A549 (cell line): ENCODE results near the gene DOCK1. TPM values are rescaled to one million over a fixed set of nuclear protein-coding genes. Genes with fewer than 3 reads are reported as not detected.

ENCODE experiments used
- ATAC-seq, 2 experiments: fragments of 200-7000 bp in 1 of 2; fragments of >200 bp in 1 of 2; cut with Nextera tagmentation in 1 of 2; cut with Tn5 transposase in 1 of 2; 3 replicates each; pipeline versions ENCODE4 v1.8.0 to v1.9.1; 2018 to 2020; ENCODE audit warnings: mild to moderate bottlenecking in 1 of 2, moderate library complexity in 1 of 2
- CTCF ChIA-PET: fragments of 300-600 bp; sonication (Branson Sonifier 250); formaldehyde crosslinking; extraction: SDS; loops from one replicate; lab custom pipeline; 2021; ENCODE audit warnings: antibody characterized with exemption, inconsistent platforms; lab: Yijun Ruan, JAX
- POLR2A ChIA-PET: fragments of 350-600 bp; formaldehyde crosslinking; extraction: SDS; loops from one replicate; lab custom pipeline; 2021; ENCODE audit warnings: antibody characterized with exemption, inconsistent platforms; lab: Yijun Ruan, JAX
- DNase-seq, 2 experiments: peaks; one replicate each; pipeline versions ENCODE4 v3.0.0 to v3.0.0-alpha.2; 2011 to 2016; ENCODE audit warnings: low read depth in 1 of 2, low spot score in 1 of 2
- FAIRE-seq: peaks from 2 replicates; lab custom pipeline; 2011; peaks lifted over from hg19 to GRCh38; lab: Jason Lieb, UNC
- H3K27ac ChIP-seq, 2 experiments: fragments of >200 bp; sonication (Bioruptor Twin); formaldehyde crosslinking; 3 replicates each; pipeline ENCODE4 v1.5.1; 2016 to 2017
- H3K4me1 ChIP-seq: fragments of >200 bp; sonication (Bioruptor Twin); formaldehyde crosslinking; 3 replicates; pipeline ENCODE4 v1.6.1; 2016
- H3K4me2 ChIP-seq: fragments of >200 bp; sonication (Bioruptor Twin); formaldehyde crosslinking; 3 replicates; pipeline ENCODE4 v1.6.1; 2016
- H3K4me3 ChIP-seq: fragments of >200 bp; sonication (Bioruptor Twin); formaldehyde crosslinking; 3 replicates; pipeline ENCODE4 v1.5.1; 2016
- H3K9me3 ChIP-seq: fragments of >200 bp; sonication (Bioruptor Twin); formaldehyde crosslinking; 3 replicates; pipeline ENCODE4 v1.6.1; 2016
- ATOH8 ChIP-seq: fragments of 250-450 bp; sonication (Bioruptor Pico); IDR thresholded peaks from 2 replicates; pipeline ENCODE4 v1.5.0; 2020; ENCODE audit warnings: low read depth, mild to moderate bottlenecking, moderate library complexity
- CBX2 ChIP-seq: fragments of 200-600 bp; sonication (generic); IDR thresholded peaks from 2 replicates; pipeline ENCODE4 v1.6.1; 2016; ENCODE audit warnings: low read depth, mild to moderate bottlenecking, borderline replicate concordance
- CBX8 ChIP-seq: fragments of 200-600 bp; sonication (generic); IDR thresholded peaks from 2 replicates; pipeline ENCODE4 v1.6.1; 2016
- CEBPB ChIP-seq, 2 experiments: fragments of >200 bp in 1 of 2; sonication (Bioruptor Twin) in 1 of 2; formaldehyde crosslinking in 1 of 2; IDR thresholded peaks; 2 replicates each; pipeline ENCODE4 v1.6.1; 2012 to 2016
- CTCF ChIP-seq: fragments of >200 bp; sonication (Bioruptor Twin); formaldehyde crosslinking; IDR thresholded peaks from 3 replicates; pipeline ENCODE4 v1.5.1; 2016
- EHMT2 ChIP-seq: fragments of 200-600 bp; sonication (generic); IDR thresholded peaks from 2 replicates; pipeline ENCODE4 v1.6.1; 2016; ENCODE audit warnings: antibody characterized with exemption, low read depth, mild to moderate bottlenecking, moderate library complexity
- GATA3 ChIP-seq: IDR thresholded peaks from 2 replicates; pipeline ENCODE4 v1.6.1; 2012; ENCODE audit warnings: borderline replicate concordance
- HMGXB4 ChIP-seq: fragments of 250-450 bp; sonication (Bioruptor Pico); IDR thresholded peaks from 2 replicates; pipeline ENCODE4 v1.5.0; 2021; ENCODE audit warnings: mild to moderate bottlenecking, moderate library complexity, borderline replicate concordance
- HOXB5 ChIP-seq: fragments of 250-450 bp; sonication (Bioruptor Pico); IDR thresholded peaks from 2 replicates; pipeline ENCODE4 v1.5.0; 2020; ENCODE audit warnings: mild to moderate bottlenecking, moderate library complexity
- JUN ChIP-seq, 2 experiments: fragments of >200 bp; sonication (Bioruptor Twin); formaldehyde crosslinking; IDR thresholded peaks; 2 replicates in 1 of 2; 3 replicates in 1 of 2; pipeline ENCODE4 v1.6.1; 2016 to 2017
- JUNB ChIP-seq: fragments of >200 bp; sonication (Bioruptor Twin); formaldehyde crosslinking; IDR thresholded peaks from 2 replicates; pipeline ENCODE4 v1.6.1; 2016
- KDM1A ChIP-seq: fragments of 200-600 bp; sonication (generic); IDR thresholded peaks from 2 replicates; pipeline ENCODE4 v1.6.1; 2016; ENCODE audit warnings: low read depth, mild to moderate bottlenecking
- MAX ChIP-seq: IDR thresholded peaks from 2 replicates; pipeline ENCODE4 v1.6.1; 2012
- MYC ChIP-seq: IDR thresholded peaks from 2 replicates; pipeline ENCODE4 v1.6.1; 2012; ENCODE audit warnings: mild to moderate bottlenecking, inconsistent platforms, low read length, improper control_type of control experiment, borderline replicate concordance
- NR3C1 ChIP-seq: fragments of >200 bp; sonication (Bioruptor Twin); formaldehyde crosslinking; IDR thresholded peaks from 3 replicates; pipeline ENCODE4 v1.6.1; 2017
- RAD21 ChIP-seq, 2 experiments: fragments of >200 bp in 1 of 2; sonication (Bioruptor Twin) in 1 of 2; formaldehyde crosslinking in 1 of 2; IDR thresholded peaks in 1 of 2; conservative IDR thresholded peaks in 1 of 2; 2 replicates in 1 of 2; 3 replicates in 1 of 2; pipeline ENCODE4 v1.6.1; 2012 to 2018; ENCODE audit warnings: inconsistent platforms in 1 of 2
- RFX5 ChIP-seq: fragments of 450-650 bp; IDR thresholded peaks from 2 replicates; pipeline ENCODE4 v1.7.1; 2014; ENCODE audit warnings: antibody characterized with exemption, mild to moderate bottlenecking, moderate library complexity
- RNF2 ChIP-seq: fragments of 200-600 bp; sonication (generic); IDR thresholded peaks from 2 replicates; pipeline ENCODE4 v1.6.1; 2016; ENCODE audit warnings: low read depth, mild to moderate bottlenecking, antibody characterized with exemption, moderate library complexity, borderline replicate concordance
- SMC3 ChIP-seq: fragments of >200 bp; sonication (Bioruptor Twin); formaldehyde crosslinking; IDR thresholded peaks from 3 replicates; pipeline ENCODE4 v1.6.1; 2018; ENCODE audit warnings: inconsistent platforms
- SREBF2 ChIP-seq: fragments of 450-650 bp; IDR thresholded peaks from 2 replicates; pipeline ENCODE4 v1.6.1; 2014; ENCODE audit warnings: mild to moderate bottlenecking, moderate library complexity
- USF2 ChIP-seq: fragments of 450-650 bp; IDR thresholded peaks from 2 replicates; pipeline ENCODE4 v1.6.1; 2014; ENCODE audit warnings: antibody characterized with exemption
- WGBS: methylation state at CpG from one replicate; pipeline ENCODE4 v1.1.6; 2017; ENCODE audit errors: missing lambda C conversion rate; 5-methylcytosine and 5-hydroxymethylcytosine counted together
- polyA plus RNA-seq, 4 experiments: library from polyadenylated mRNA; depleted of rRNA in 3 of 4; stranded (reverse); fragments of >200 nt; fragmentation: RNase III in 1 of 4; extraction: RNeasy Plus Mini Kit Qiagen cat#74134 plus additional on column Dnase treatment in 1 of 4; gene quantifications; 2 replicates in 3 of 4; 3 replicates in 1 of 4; pipeline ENCODE4 v1.2.3, GENCODE V29; 2011 to 2017

DOCK1 gene
- polyA plus RNA-seq, 2 of the 4 experiments (the other 2 are of a cell fraction) = 22.6 to 28.2 TPM

DNA sequence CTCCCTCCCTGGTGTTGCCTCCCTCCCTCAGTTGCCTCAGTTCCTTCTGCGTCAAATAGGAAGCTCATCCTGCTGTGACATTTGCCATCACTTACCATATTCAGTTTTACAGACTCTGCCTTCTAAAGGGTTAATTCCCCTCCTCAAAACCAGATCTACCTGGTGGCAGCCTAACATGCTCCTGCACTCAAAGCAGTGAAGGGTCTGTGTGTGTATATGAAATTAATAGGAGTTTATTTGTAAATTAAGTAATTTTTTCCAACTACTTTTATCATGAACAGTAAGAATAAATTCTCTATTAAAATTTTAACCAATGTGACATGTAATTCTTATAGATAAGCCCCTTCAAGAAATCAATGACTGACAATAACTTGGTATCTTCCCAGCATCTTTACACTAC lies 449.8 kb downstream of the DOCK1 start:
- Histone ChIP-seq H3K4me2 (no peak overlapping the region), H3K4me3 (no peak overlapping the region), H3K27ac (no peak overlapping the region), H3K9me3 (no peaks in the 10 kb centered on the region), H3K4me1 (no peaks in the 10 kb centered on the region)
- POLR2A ChIA-PET = no interaction called here
- FAIRE-seq = no peak
- CTCF ChIA-PET = interaction anchor here (1.2 to 1.7 kb wide), 4 partner anchors 10 to 17 kb away, joined by 4 to 7 read pairs (median 5); no protein-coding TSS in a partner anchor
- no peak; a peak in 1 of 6 replicates for ATAC-seq
- 88% methylated on average over 1 of the region's 1 CpG for WGBS
- no peak for DNase-seq
- TF ChIP-seq EHMT2 (no peak), RNF2 (no peak), CTCF (peak; percentile 48), RAD21 (conservative IDR thresholded peaks at IDR 0.05 in 1 of 2, IDR thresholded peaks at IDR 0.05 in 1 of 2) (peak in 1 of 2 experiments; percentile 11; a peak in 1 of 5 replicates), CEBPB (IDR thresholded peaks at IDR 0.05) (no peak), SMC3 (peak; percentile 34; the same call in 2 of the 3 replicates)

GRCh38 chr10:127356360-127356759 lies 451.1 kb downstream of the DOCK1 start:
- Histone ChIP-seq H3K4me3 (no peak overlapping the region), H3K9me3 (no peaks in the 10 kb centered on the region), H3K4me2 (no peak overlapping the region), H3K27ac (no peak overlapping the region), H3K4me1 (no peaks in the 10 kb centered on the region)
- ChIA-PET CTCF (interaction anchor here (1.7 kb wide), 1 partner anchor 14 kb away, joined by 4 read pairs; no protein-coding TSS in a partner anchor), POLR2A (no interaction called here)
- FAIRE-seq = no peak
- no peak for ATAC-seq
- DNase-seq = no peak
- no peak for TF ChIP-seq MAX
- 76% methylated on average over 6 of the region's 6 CpGs for WGBS

- CTCF ChIA-PET = no interaction called here
- TF ChIP-seq USF2 (no peak), JUN (IDR thresholded peaks at IDR 0.05) (no peak), CBX2 (no peak), CEBPB (IDR thresholded peaks at IDR 0.05) (no peak), GATA3 (no peak), MYC (no peak)
- Histone ChIP-seq H3K27ac (no peak overlapping the region), H3K9me3 (no peaks in the 10 kb centered on the region), H3K4me3 (no peak overlapping the region), H3K4me2 (no peak overlapping the region), H3K4me1 (no peaks in the 10 kb centered on the region)
- ATAC-seq (no peak), FAIRE-seq (no peak), DNase-seq (no peak)
- POLR2A ChIA-PET = no interaction called here
- WGBS = 92% methylated on average over 6 of the region's 6 CpGs
Measured at GRCh38 chr10:127357265-127357664, 452.0 kb downstream of the DOCK1 start.

- Histone ChIP-seq H3K4me2 (no peak overlapping the region), H3K27ac (no peak overlapping the region), H3K4me3 (no peak overlapping the region), H3K9me3 (no peaks in the 10 kb centered on the region), H3K4me1 (no peaks in the 10 kb centered on the region)
- DNase-seq = no peak
- POLR2A ChIA-PET = no interaction called here
- TF ChIP-seq HOXB5 (CRISPR knock-in tag) = no peak
- no peak for TF ChIP-seq ATOH8 (CRISPR knock-in tag)
- TF ChIP-seq SMC3 = no peak
- TF ChIP-seq JUN (IDR thresholded peaks at IDR 0.05) = no peak
- no peak for TF ChIP-seq EHMT2
- no peak for TF ChIP-seq KDM1A
- no peak for TF ChIP-seq RFX5
- TF ChIP-seq NR3C1 = no peak
- TF ChIP-seq GATA3 = no peak
- TF ChIP-seq JUNB = no peak
- no peak for TF ChIP-seq CBX8
- TF ChIP-seq RNF2 = no peak
- TF ChIP-seq SREBF2 = no peak
- no peak for TF ChIP-seq HMGXB4 (CRISPR knock-in tag)
- ATAC-seq = no peak
- FAIRE-seq = no peak
- CTCF ChIA-PET = no interaction called here
- WGBS = 81% methylated on average over 9 of the region's 9 CpGs
Measured at GRCh38 chr10:127358337-127358736, 453.1 kb downstream of the DOCK1 start.
